Stimulated activated naive CD8-positive, alpha-beta T cell treated with anti-CD3 and anti-CD28 coated beads, Interleukin-15, Interleukin-2, amounts not matched to agents 100 ng/mL and 50 ng/mL, for 24 hours (primary cell): ENCODE measurements around the gene AKAP12.
A peak's percentile ranks its signal among the peaks of the same experiment; 100 is the strongest.
"Not testable (repeated sequence)": the region's sequence is repeated elsewhere in the genome, so short reads cannot be mapped to it uniquely, and the experiment has no call there.

Experiments
- H3K27ac Mint-ChIP-seq: one replicate; pipeline ENCODE4 v1.8.0; 2021; ENCODE audit warnings: mild to moderate bottlenecking, mixed read lengths
- H3K27me3 Mint-ChIP-seq: one replicate; pipeline ENCODE4 v1.8.0; 2021; ENCODE audit warnings: mixed read lengths
- H3K36me3 Mint-ChIP-seq: one replicate; pipeline ENCODE4 v1.8.0; 2021; ENCODE audit warnings: low read depth, mixed read lengths
- H3K4me1 Mint-ChIP-seq: one replicate; pipeline ENCODE4 v1.8.0; 2021; ENCODE audit warnings: low read depth, mixed read lengths
- H3K4me3 Mint-ChIP-seq: one replicate; pipeline ENCODE4 v1.8.0; 2021; ENCODE audit warnings: mild to moderate bottlenecking, mixed read lengths
- H3K9me3 Mint-ChIP-seq: one replicate; pipeline ENCODE4 v1.8.0; 2021; ENCODE audit warnings: mixed read lengths

AKAP12 gene

GRCh38 chr6:151325075-151326050 lies 85.6 kb downstream of the AKAP12 start:
- H3K36me3 Mint-ChIP-seq = no peaks in the 10 kb centered on the region
- H3K27ac Mint-ChIP-seq = no peak overlapping the region
- H3K9me3 Mint-ChIP-seq = no peaks in the 10 kb centered on the region
- peaks cover 21% of the 10 kb centered on the region for H3K4me1 Mint-ChIP-seq
- peaks cover 41% of the 10 kb centered on the region for H3K27me3 Mint-ChIP-seq
- peak overlapping the region; percentile 73 for H3K4me3 Mint-ChIP-seq

- H3K4me3 Mint-ChIP-seq = peak overlapping the region; percentile 73
- no peak overlapping the region for H3K27ac Mint-ChIP-seq
- no peaks in the 10 kb centered on the region for H3K9me3 Mint-ChIP-seq
- peaks cover 21% of the 10 kb centered on the region for H3K4me1 Mint-ChIP-seq
- H3K27me3 Mint-ChIP-seq = peaks cover 40% of the 10 kb centered on the region
- no peaks in the 10 kb centered on the region for H3K36me3 Mint-ChIP-seq
These were observed 86.5 kb downstream of the AKAP12 start for GRCh38 chr6:151326116-151326825.

GRCh38 chr6:151327101-151327500 lies 87.3 kb downstream of the AKAP12 start:
- no peak overlapping the region for H3K4me3 Mint-ChIP-seq
- no peak overlapping the region for H3K27ac Mint-ChIP-seq
- peaks cover 36% of the 10 kb centered on the region for H3K27me3 Mint-ChIP-seq
- peaks cover 21% of the 10 kb centered on the region for H3K4me1 Mint-ChIP-seq
- H3K9me3 Mint-ChIP-seq = no peaks in the 10 kb centered on the region
- H3K36me3 Mint-ChIP-seq = no peaks in the 10 kb centered on the region

- peaks cover 10% of the 10 kb centered on the region for H3K4me1 Mint-ChIP-seq
- H3K36me3 Mint-ChIP-seq = no peaks in the 10 kb centered on the region
- no peak overlapping the region for H3K4me3 Mint-ChIP-seq
- H3K9me3 Mint-ChIP-seq = no peaks in the 10 kb centered on the region
- no peak overlapping the region for H3K27ac Mint-ChIP-seq
- peaks cover 21% of the 10 kb centered on the region for H3K27me3 Mint-ChIP-seq
These were observed 90.4 kb downstream of the AKAP12 start for GRCh38 chr6:151330130-151330696.

- Mint-ChIP-seq H3K27me3 (no peaks in the 10 kb centered on the region), H3K9me3 (no peaks in the 10 kb centered on the region), H3K4me3 (no peak overlapping the region), H3K4me1 (no peaks in the 10 kb centered on the region), H3K27ac (no peak overlapping the region), H3K36me3 (no peaks in the 10 kb centered on the region)
These were observed 96.2 kb downstream of the AKAP12 start for GRCh38 chr6:151335930-151336329.

- no peak overlapping the region for H3K4me3 Mint-ChIP-seq
- no peak overlapping the region for H3K27ac Mint-ChIP-seq
- H3K36me3 Mint-ChIP-seq = no peaks in the 10 kb centered on the region
- no peaks in the 10 kb centered on the region for H3K9me3 Mint-ChIP-seq
- H3K27me3 Mint-ChIP-seq = no peaks in the 10 kb centered on the region
- H3K4me1 Mint-ChIP-seq = no peaks in the 10 kb centered on the region
These were observed 99.0 kb downstream of the AKAP12 start for GRCh38 chr6:151338651-151339200.

- H3K36me3 Mint-ChIP-seq = no peaks in the 10 kb centered on the region
- H3K27ac Mint-ChIP-seq = no peak overlapping the region
- H3K4me3 Mint-ChIP-seq = no peak overlapping the region
- no peaks in the 10 kb centered on the region for H3K9me3 Mint-ChIP-seq
- no peaks in the 10 kb centered on the region for H3K4me1 Mint-ChIP-seq
- no peaks in the 10 kb centered on the region for H3K27me3 Mint-ChIP-seq
These were observed 99.6 kb downstream of the AKAP12 start for GRCh38 chr6:151339369-151339768.

- Mint-ChIP-seq H3K4me1 (no peaks in the 10 kb centered on the region), H3K9me3 (no peaks in the 10 kb centered on the region), H3K27me3 (no peaks in the 10 kb centered on the region), H3K4me3 (no peak overlapping the region), H3K36me3 (no peaks in the 10 kb centered on the region), H3K27ac (no peak overlapping the region)
These were observed 100.6 kb downstream of the AKAP12 start for GRCh38 chr6:151340219-151340978.

GRCh38 chr6:151341476-151342195 lies 101.9 kb downstream of the AKAP12 start:
- Mint-ChIP-seq H3K27me3 (no peaks in the 10 kb centered on the region), H3K9me3 (no peaks in the 10 kb centered on the region), H3K27ac (no peak overlapping the region), H3K36me3 (no peaks in the 10 kb centered on the region), H3K4me1 (no peaks in the 10 kb centered on the region), H3K4me3 (no peak overlapping the region)

- not testable (repeated sequence) for H3K4me1 Mint-ChIP-seq, H3K27ac Mint-ChIP-seq, H3K4me3 Mint-ChIP-seq, H3K27me3 Mint-ChIP-seq, H3K36me3 Mint-ChIP-seq, H3K9me3 Mint-ChIP-seq
These were observed 103.0 kb downstream of the AKAP12 start for GRCh38 chr6:151342750-151343149.

GRCh38 chr6:151349651-151350270 lies 110.0 kb downstream of the AKAP12 start:
- H3K27ac Mint-ChIP-seq = no peak overlapping the region
- no peaks in the 10 kb centered on the region for H3K27me3 Mint-ChIP-seq
- no peaks in the 10 kb centered on the region for H3K36me3 Mint-ChIP-seq
- no peak overlapping the region for H3K4me3 Mint-ChIP-seq
- H3K9me3 Mint-ChIP-seq = no peaks in the 10 kb centered on the region
- H3K4me1 Mint-ChIP-seq = no peaks in the 10 kb centered on the region

GRCh38 chr6:151350442-151351145 lies 110.8 kb downstream of the AKAP12 start:
- Mint-ChIP-seq H3K27ac (no peak overlapping the region), H3K27me3 (no peaks in the 10 kb centered on the region), H3K36me3 (no peaks in the 10 kb centered on the region), H3K9me3 (no peaks in the 10 kb centered on the region), H3K4me1 (no peaks in the 10 kb centered on the region), H3K4me3 (no peak overlapping the region)

GRCh38 chr6:151351146-151351700 lies 111.5 kb downstream of the AKAP12 start:
- Mint-ChIP-seq H3K9me3 (no peaks in the 10 kb centered on the region), H3K27ac (no peak overlapping the region), H3K36me3 (no peaks in the 10 kb centered on the region), H3K4me1 (no peaks in the 10 kb centered on the region), H3K4me3 (no peak overlapping the region), H3K27me3 (no peaks in the 10 kb centered on the region)
